WTC11 (cell line): ENCODE measurements around the gene CEP131. TPM values are rescaled to one million over a fixed set of nuclear protein-coding genes. Genes with fewer than 3 reads are reported as not detected.

Experiments
- ATAC-seq: fragments of 200-7000 bp; cut with Tn5 transposase; 2 replicates; pipeline ENCODE4 v1.10.0; 2021; ENCODE audit warnings: mild to moderate bottlenecking, moderate library complexity
- CTCF ChIA-PET: fragments of 300-600 bp; sonication (Branson Sonifier 250); formaldehyde crosslinking; loops from one replicate; lab custom pipeline; 2021; ENCODE audit warnings: antibody characterized with exemption; lab: Charles Lee
- POLR2A ChIA-PET: fragments of 350-600 bp; sonication (Branson Sonifier 250); formaldehyde crosslinking; loops from one replicate; lab custom pipeline; 2021; ENCODE audit warnings: antibody characterized with exemption; lab: Charles Lee
- DNase-seq: peaks from one replicate; pipeline ENCODE4 v3.0.0; 2021; ENCODE audit warnings: low spot score
- H3K27ac Mint-ChIP-seq: 2 replicates; pipeline ENCODE4 v1.8.0; 2021; ENCODE audit warnings: mixed read lengths
- H3K27me3 Mint-ChIP-seq: 2 replicates; pipeline ENCODE4 v1.8.0; 2021; ENCODE audit warnings: low read depth, mild to moderate bottlenecking, moderate library complexity, mixed read lengths
- H3K36me3 Mint-ChIP-seq: 2 replicates; pipeline ENCODE4 v1.8.0; 2021; ENCODE audit warnings: mixed read lengths
- H3K4me1 Mint-ChIP-seq: 2 replicates; pipeline ENCODE4 v1.8.0; 2022; ENCODE audit warnings: mixed read lengths
- H3K4me3 Mint-ChIP-seq: 2 replicates; pipeline ENCODE4 v1.8.0; 2021; ENCODE audit warnings: mild to moderate bottlenecking, moderate library complexity, mixed read lengths
- H3K9me3 Mint-ChIP-seq: 2 replicates; pipeline ENCODE4 v1.8.0; 2021; ENCODE audit warnings: mixed read lengths
- ATF1 ChIP-seq: sonication (generic); formaldehyde crosslinking; IDR thresholded peaks from 2 replicates; pipeline ENCODE4 v1.8.1; 2023; ENCODE audit warnings: mild to moderate bottlenecking, moderate library complexity, missing genetic modification reagents
- ATF3 ChIP-seq: sonication (generic); formaldehyde crosslinking; conservative IDR thresholded peaks from 2 replicates; pipeline ENCODE4 v1.8.1; 2022; ENCODE audit warnings: mild to moderate bottlenecking, missing genetic modification reagents
- CREM ChIP-seq: sonication (generic); formaldehyde crosslinking; IDR thresholded peaks from 2 replicates; pipeline ENCODE4 v1.8.1; 2022; ENCODE audit warnings: mild to moderate bottlenecking, missing genetic modification reagents, moderate library complexity
- GABPB1 ChIP-seq: sonication (generic); formaldehyde crosslinking; IDR thresholded peaks from 2 replicates; pipeline ENCODE4 v1.8.1; 2023; ENCODE audit warnings: mild to moderate bottlenecking, missing genetic modification reagents
- GTF2I ChIP-seq: fragments of 250-450 bp; sonication (Bioruptor Pico); conservative IDR thresholded peaks from 2 replicates; pipeline ENCODE4 v1.4.0; 2021; ENCODE audit warnings: mild to moderate bottlenecking
- JAZF1 ChIP-seq: fragments of 250-450 bp; sonication (Bioruptor Pico); IDR thresholded peaks from 2 replicates; pipeline ENCODE4 v1.9.0; 2021; ENCODE audit warnings: moderate library complexity, mild to moderate bottlenecking, inconsistent platforms
- MYBL2 ChIP-seq: sonication (generic); formaldehyde crosslinking; IDR thresholded peaks from 2 replicates; pipeline ENCODE4 v1.8.1; 2023; ENCODE audit warnings: mild to moderate bottlenecking, moderate library complexity, missing genetic modification reagents
- PRRX2 ChIP-seq: fragments of 250-450 bp; sonication (Bioruptor Pico); IDR thresholded peaks from 2 replicates; pipeline ENCODE4 v1.8.0; 2021; ENCODE audit warnings: mild to moderate bottlenecking
- TEAD4 ChIP-seq: sonication (generic); formaldehyde crosslinking; IDR thresholded peaks from 2 replicates; pipeline ENCODE4 v1.8.0; 2022; ENCODE audit warnings: mild to moderate bottlenecking, missing genetic modification reagents
- ZNF281 ChIP-seq: sonication (generic); formaldehyde crosslinking; IDR thresholded peaks from 2 replicates; pipeline ENCODE4 v1.8.0; 2023; ENCODE audit warnings: mild to moderate bottlenecking, missing genetic modification reagents
- total RNA-seq: library from RNA; stranded (reverse); gene quantifications from 3 replicates; pipeline ENCODE4 v1.2.3, GENCODE V29; 2021
- TF ChIP-seq, protein P1 (sequence below): fragments of 200-600 bp; IDR thresholded peaks from 2 replicates; pipeline ENCODE4 v1.8.0; 2022; ENCODE audit warnings: antibody characterized with exemption
- TF ChIP-seq, protein P2 (sequence below): sonication (generic); formaldehyde crosslinking; IDR thresholded peaks from 2 replicates; pipeline ENCODE4 v1.8.0; 2022; ENCODE audit warnings: mild to moderate bottlenecking, missing genetic modification reagents
- TF ChIP-seq, protein P3 (sequence below): sonication (generic); formaldehyde crosslinking; IDR thresholded peaks from 2 replicates; pipeline ENCODE4 v1.8.0; 2022; ENCODE audit warnings: mild to moderate bottlenecking, missing genetic modification reagents
- TF ChIP-seq, protein P4 (sequence below): sonication (generic); formaldehyde crosslinking; IDR thresholded peaks from 2 replicates; pipeline ENCODE4 v1.8.1; 2023; ENCODE audit warnings: mild to moderate bottlenecking, missing genetic modification reagents
- TF ChIP-seq, protein P5 (sequence below): sonication (generic); formaldehyde crosslinking; IDR thresholded peaks from 2 replicates; pipeline ENCODE4 v1.8.1; 2022; ENCODE audit warnings: low read depth, mild to moderate bottlenecking, moderate library complexity, missing genetic modification reagents, borderline replicate concordance
- TF ChIP-seq, protein P6 (sequence below): fragments of 250-450 bp; sonication (Bioruptor Pico); IDR thresholded peaks from 2 replicates; pipeline ENCODE4 v1.9.0; 2021; ENCODE audit warnings: mild to moderate bottlenecking, borderline replicate concordance

The CEP131 gene
- total RNA-seq, 1 experiment from 2014 or later = 35.2 TPM

DNA sequence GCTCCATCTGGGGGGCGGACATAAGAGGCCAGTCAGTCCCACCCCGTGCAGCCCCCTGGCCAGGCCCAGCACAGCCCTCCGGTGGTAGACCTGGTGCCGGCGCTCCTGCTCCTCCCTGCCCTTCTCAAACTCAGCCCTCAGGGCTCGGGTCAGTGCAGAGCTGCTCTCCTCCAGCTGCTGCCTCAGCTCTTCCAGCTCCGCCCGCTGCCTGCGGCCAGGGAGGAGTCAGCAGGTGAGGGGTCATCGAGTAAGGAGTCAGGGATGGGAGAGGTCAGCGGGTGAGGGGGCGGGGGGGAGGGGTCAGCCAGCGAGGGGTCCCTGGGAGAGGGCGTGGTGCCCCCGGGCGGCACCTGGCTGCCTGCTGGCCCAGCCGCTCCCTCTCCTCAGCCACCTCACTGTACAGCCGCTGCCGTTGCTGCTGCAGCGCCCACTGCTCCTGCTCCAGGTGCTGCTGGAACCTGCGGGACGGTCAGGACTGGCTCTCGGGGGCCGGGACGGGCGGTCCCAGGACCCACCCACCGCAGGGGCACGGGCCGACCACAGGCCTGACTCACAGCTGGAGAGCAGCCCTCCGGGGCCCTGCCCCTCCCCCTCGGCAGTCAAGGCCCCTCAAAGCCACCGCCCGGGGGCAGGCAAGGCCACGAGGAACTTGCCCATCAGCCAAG, 30.2 kb downstream of the CEP131 start:
- TF ChIP-seq MYBL2 (CRISPR knock-in tag) (no peak), JAZF1 (CRISPR knock-in tag) (no peak), CREM (no peak), GABPB1 (CRISPR knock-in tag) (no peak), ZNF281 (no peak), ATF1 (CRISPR knock-in tag) (no peak), ATF3 (CRISPR knock-in tag) (no peak), GTF2I (CRISPR knock-in tag) (no peak), PRRX2 (CRISPR knock-in tag) (no peak)
- TF ChIP-seq, protein P1, sequence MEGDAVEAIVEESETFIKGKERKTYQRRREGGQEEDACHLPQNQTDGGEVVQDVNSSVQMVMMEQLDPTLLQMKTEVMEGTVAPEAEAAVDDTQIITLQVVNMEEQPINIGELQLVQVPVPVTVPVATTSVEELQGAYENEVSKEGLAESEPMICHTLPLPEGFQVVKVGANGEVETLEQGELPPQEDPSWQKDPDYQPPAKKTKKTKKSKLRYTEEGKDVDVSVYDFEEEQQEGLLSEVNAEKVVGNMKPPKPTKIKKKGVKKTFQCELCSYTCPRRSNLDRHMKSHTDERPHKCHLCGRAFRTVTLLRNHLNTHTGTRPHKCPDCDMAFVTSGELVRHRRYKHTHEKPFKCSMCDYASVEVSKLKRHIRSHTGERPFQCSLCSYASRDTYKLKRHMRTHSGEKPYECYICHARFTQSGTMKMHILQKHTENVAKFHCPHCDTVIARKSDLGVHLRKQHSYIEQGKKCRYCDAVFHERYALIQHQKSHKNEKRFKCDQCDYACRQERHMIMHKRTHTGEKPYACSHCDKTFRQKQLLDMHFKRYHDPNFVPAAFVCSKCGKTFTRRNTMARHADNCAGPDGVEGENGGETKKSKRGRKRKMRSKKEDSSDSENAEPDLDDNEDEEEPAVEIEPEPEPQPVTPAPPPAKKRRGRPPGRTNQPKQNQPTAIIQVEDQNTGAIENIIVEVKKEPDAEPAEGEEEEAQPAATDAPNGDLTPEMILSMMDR = no peak
- TF ChIP-seq, protein P2, sequence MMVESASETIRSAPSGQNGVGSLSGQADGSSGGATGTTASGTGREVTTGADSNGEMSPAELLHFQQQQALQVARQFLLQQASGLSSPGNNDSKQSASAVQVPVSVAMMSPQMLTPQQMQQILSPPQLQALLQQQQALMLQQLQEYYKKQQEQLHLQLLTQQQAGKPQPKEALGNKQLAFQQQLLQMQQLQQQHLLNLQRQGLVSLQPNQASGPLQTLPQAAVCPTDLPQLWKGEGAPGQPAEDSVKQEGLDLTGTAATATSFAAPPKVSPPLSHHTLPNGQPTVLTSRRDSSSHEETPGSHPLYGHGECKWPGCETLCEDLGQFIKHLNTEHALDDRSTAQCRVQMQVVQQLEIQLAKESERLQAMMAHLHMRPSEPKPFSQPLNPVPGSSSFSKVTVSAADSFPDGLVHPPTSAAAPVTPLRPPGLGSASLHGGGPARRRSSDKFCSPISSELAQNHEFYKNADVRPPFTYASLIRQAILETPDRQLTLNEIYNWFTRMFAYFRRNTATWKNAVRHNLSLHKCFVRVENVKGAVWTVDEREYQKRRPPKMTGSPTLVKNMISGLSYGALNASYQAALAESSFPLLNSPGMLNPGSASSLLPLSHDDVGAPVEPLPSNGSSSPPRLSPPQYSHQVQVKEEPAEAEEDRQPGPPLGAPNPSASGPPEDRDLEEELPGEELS (CRISPR knock-in tag) = no peak
- TF ChIP-seq, protein P3, sequence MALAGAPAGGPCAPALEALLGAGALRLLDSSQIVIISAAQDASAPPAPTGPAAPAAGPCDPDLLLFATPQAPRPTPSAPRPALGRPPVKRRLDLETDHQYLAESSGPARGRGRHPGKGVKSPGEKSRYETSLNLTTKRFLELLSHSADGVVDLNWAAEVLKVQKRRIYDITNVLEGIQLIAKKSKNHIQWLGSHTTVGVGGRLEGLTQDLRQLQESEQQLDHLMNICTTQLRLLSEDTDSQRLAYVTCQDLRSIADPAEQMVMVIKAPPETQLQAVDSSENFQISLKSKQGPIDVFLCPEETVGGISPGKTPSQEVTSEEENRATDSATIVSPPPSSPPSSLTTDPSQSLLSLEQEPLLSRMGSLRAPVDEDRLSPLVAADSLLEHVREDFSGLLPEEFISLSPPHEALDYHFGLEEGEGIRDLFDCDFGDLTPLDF (CRISPR knock-in tag) = no peak
- TF ChIP-seq, protein P4, sequence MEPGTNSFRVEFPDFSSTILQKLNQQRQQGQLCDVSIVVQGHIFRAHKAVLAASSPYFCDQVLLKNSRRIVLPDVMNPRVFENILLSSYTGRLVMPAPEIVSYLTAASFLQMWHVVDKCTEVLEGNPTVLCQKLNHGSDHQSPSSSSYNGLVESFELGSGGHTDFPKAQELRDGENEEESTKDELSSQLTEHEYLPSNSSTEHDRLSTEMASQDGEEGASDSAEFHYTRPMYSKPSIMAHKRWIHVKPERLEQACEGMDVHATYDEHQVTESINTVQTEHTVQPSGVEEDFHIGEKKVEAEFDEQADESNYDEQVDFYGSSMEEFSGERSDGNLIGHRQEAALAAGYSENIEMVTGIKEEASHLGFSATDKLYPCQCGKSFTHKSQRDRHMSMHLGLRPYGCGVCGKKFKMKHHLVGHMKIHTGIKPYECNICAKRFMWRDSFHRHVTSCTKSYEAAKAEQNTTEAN (CRISPR knock-in tag) = no peak
- POLR2A ChIA-PET = no interaction called here

GRCh38 chr17:81191646-81192045, 31.1 kb downstream of the CEP131 start:
- no peaks in the 10 kb centered on the region for H3K4me1 Mint-ChIP-seq
- POLR2A ChIA-PET = no interaction called here
- CTCF ChIA-PET = interaction anchor here (1.2 kb wide), 1 partner anchor 49 kb away, joined by 5 read pairs; no protein-coding TSS in a partner anchor
- TF ChIP-seq ATF1 (CRISPR knock-in tag) (no peak), TEAD4 (CRISPR knock-in tag) (no peak)
- TF ChIP-seq, protein P5, sequence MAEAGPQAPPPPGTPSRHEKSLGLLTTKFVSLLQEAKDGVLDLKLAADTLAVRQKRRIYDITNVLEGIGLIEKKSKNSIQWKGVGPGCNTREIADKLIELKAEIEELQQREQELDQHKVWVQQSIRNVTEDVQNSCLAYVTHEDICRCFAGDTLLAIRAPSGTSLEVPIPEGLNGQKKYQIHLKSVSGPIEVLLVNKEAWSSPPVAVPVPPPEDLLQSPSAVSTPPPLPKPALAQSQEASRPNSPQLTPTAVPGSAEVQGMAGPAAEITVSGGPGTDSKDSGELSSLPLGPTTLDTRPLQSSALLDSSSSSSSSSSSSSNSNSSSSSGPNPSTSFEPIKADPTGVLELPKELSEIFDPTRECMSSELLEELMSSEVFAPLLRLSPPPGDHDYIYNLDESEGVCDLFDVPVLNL (CRISPR knock-in tag) = no peak
- TF ChIP-seq, protein P1 = no peak
- TF ChIP-seq, protein P6, sequence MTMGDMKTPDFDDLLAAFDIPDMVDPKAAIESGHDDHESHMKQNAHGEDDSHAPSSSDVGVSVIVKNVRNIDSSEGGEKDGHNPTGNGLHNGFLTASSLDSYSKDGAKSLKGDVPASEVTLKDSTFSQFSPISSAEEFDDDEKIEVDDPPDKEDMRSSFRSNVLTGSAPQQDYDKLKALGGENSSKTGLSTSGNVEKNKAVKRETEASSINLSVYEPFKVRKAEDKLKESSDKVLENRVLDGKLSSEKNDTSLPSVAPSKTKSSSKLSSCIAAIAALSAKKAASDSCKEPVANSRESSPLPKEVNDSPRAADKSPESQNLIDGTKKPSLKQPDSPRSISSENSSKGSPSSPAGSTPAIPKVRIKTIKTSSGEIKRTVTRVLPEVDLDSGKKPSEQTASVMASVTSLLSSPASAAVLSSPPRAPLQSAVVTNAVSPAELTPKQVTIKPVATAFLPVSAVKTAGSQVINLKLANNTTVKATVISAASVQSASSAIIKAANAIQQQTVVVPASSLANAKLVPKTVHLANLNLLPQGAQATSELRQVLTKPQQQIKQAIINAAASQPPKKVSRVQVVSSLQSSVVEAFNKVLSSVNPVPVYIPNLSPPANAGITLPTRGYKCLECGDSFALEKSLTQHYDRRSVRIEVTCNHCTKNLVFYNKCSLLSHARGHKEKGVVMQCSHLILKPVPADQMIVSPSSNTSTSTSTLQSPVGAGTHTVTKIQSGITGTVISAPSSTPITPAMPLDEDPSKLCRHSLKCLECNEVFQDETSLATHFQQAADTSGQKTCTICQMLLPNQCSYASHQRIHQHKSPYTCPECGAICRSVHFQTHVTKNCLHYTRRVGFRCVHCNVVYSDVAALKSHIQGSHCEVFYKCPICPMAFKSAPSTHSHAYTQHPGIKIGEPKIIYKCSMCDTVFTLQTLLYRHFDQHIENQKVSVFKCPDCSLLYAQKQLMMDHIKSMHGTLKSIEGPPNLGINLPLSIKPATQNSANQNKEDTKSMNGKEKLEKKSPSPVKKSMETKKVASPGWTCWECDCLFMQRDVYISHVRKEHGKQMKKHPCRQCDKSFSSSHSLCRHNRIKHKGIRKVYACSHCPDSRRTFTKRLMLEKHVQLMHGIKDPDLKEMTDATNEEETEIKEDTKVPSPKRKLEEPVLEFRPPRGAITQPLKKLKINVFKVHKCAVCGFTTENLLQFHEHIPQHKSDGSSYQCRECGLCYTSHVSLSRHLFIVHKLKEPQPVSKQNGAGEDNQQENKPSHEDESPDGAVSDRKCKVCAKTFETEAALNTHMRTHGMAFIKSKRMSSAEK (CRISPR knock-in tag) = no peak

More for the DNA sequence above, 30.2 kb downstream of the CEP131 start:
- no peak for DNase-seq
- Mint-ChIP-seq H3K9me3 (no peaks in the 10 kb centered on the region), H3K4me1 (no peaks in the 10 kb centered on the region), H3K36me3 (no peaks in the 10 kb centered on the region), H3K4me3 (no peak overlapping the region), H3K27ac (no peak overlapping the region), H3K27me3 (no peaks in the 10 kb centered on the region)
- ATAC-seq = peak; percentile 12; the same call in 1 of the 2 replicates
- CTCF ChIA-PET = interaction anchor here (0.6 to 1.5 kb wide), 4 partner anchors 16 to 50 kb away, joined by 3 to 5 read pairs (median 3); partner anchors contain the start of genes NDUFAF8 and TEPSIN

More at GRCh38 chr17:81191646-81192045, 31.1 kb downstream of the CEP131 start:
- no peak for ATAC-seq
- Mint-ChIP-seq H3K27ac (no peak overlapping the region), H3K36me3 (no peaks in the 10 kb centered on the region), H3K4me3 (no peak overlapping the region), H3K9me3 (no peaks in the 10 kb centered on the region), H3K27me3 (no peaks in the 10 kb centered on the region)
- DNase-seq = no peak
